ENCODE results near the gene TREM1. TPM values are rescaled to one million over a fixed set of nuclear protein-coding genes. Genes with fewer than 3 reads are reported as not detected.

TREM1 gene
- total RNA-seq, 2 donors from 2014 or later: not detected

DNA sequence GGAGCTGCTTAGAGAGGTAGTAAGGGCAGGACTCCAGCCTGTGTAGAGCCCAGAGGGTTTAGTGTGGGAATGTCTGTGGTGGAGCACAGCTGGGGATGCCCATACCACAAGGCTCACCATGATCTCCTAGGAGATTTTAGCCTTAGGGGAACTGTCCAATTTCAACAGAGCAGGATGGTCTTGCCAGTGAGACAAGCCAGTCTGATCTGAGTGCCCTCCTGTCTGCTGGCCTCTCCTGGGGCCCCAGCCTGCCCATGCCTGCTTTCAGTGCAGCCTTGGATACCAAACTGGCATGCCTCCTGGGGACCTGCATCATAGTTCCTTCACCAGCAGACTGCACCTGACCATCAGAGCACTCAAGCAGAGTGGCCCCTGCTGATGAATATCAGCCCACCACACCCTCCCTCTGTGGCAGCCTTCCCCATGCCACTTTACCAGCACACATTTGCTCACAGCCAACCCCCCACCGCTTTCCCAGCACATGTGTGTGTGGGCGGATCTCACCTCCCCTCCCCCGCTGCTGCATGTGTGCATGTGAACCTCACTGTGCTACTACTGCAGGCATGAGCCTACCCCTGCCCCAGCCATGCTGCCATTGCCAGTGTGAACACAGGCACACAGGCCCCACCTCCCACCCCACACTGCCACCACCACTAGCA lies 7.9 kb upstream of the TREM1 start:
- Histone ChIP-seq H3K4me1 (ENCODE audit: control insufficient read depth, insufficient read depth, low read length) (no peaks in the 10 kb centered on the region), H3K9me3 (ENCODE audit: control insufficient read depth, low read length) (peaks cover 13% of the 10 kb centered on the region), H3K27ac (ENCODE audit: low read depth, low read length) (peak overlapping the region; percentile 77), H3K9ac (ENCODE audit: extremely low read depth, low read length, poor library complexity, severe bottlenecking) (no peak overlapping the region), H3K4me3 (ENCODE audit: low read length) (no peak overlapping the region), H3K27me3 (ENCODE audit: control insufficient read depth, insufficient read depth, low read length, poor library complexity, severe bottlenecking) (no peaks in the 10 kb centered on the region), H3K36me3 (ENCODE audit: control insufficient read depth, insufficient read depth, low read length) (no peaks in the 10 kb centered on the region)
- WGBS, 2 experiments (ENCODE audit: insufficient coverage in 1 of 2, insufficient read length in 1 of 2): 95% methylated on average over 3 of the region's 3 CpGs; no CpG with 5 or more reads in 1 of the 2 experiments
- TF ChIP-seq, protein P1, sequence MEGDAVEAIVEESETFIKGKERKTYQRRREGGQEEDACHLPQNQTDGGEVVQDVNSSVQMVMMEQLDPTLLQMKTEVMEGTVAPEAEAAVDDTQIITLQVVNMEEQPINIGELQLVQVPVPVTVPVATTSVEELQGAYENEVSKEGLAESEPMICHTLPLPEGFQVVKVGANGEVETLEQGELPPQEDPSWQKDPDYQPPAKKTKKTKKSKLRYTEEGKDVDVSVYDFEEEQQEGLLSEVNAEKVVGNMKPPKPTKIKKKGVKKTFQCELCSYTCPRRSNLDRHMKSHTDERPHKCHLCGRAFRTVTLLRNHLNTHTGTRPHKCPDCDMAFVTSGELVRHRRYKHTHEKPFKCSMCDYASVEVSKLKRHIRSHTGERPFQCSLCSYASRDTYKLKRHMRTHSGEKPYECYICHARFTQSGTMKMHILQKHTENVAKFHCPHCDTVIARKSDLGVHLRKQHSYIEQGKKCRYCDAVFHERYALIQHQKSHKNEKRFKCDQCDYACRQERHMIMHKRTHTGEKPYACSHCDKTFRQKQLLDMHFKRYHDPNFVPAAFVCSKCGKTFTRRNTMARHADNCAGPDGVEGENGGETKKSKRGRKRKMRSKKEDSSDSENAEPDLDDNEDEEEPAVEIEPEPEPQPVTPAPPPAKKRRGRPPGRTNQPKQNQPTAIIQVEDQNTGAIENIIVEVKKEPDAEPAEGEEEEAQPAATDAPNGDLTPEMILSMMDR (conservative IDR thresholded peaks at IDR 0.05): no peak
- H3K36me3 Mint-ChIP-seq (ENCODE audit: low read depth): no peaks in the 10 kb centered on the region
- H3K4me1 Mint-ChIP-seq: peaks cover 4% of the 10 kb centered on the region
- no peak overlapping the region for H3K4me3 Mint-ChIP-seq
- no peak overlapping the region for H3K27ac Mint-ChIP-seq
- H3K27me3 Mint-ChIP-seq (ENCODE audit: insufficient read depth): peaks cover 2% of the 10 kb centered on the region
- peaks cover 30% of the 10 kb centered on the region for H3K9me3 Mint-ChIP-seq
- no peak for DNase-seq

DNA sequence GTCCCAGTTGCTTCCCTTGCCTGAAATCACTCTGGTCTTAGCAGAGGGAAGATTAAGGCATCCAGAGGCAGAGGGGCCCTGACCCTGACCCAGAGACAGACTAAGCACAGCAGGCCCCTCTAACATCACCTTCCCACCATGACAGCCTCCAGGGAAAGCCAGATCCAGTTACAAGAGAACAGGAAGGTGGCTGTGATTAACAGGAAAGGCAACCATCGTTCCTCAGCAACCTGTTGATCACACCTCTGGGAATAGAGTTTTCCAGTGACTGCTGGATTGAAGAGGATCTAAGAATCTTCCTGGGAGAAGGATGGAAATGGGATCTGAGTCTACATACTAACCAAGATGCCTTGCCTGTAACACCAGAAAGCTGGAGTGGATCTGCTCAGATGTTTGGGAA lies 5.2 kb upstream of the TREM1 start:
- Histone ChIP-seq H3K4me1 (ENCODE audit: control insufficient read depth, insufficient read depth, low read length) (no peaks in the 10 kb centered on the region), H3K27me3 (ENCODE audit: control insufficient read depth, insufficient read depth, low read length, poor library complexity, severe bottlenecking) (no peaks in the 10 kb centered on the region), H3K9me3 (ENCODE audit: control insufficient read depth, low read length) (peaks cover 8% of the 10 kb centered on the region), H3K9ac (ENCODE audit: extremely low read depth, low read length, poor library complexity, severe bottlenecking) (no peak overlapping the region), H3K36me3 (ENCODE audit: control insufficient read depth, insufficient read depth, low read length) (no peaks in the 10 kb centered on the region), H3K27ac (ENCODE audit: low read depth, low read length) (no peak overlapping the region), H3K4me3 (ENCODE audit: low read length) (no peak overlapping the region)
- Mint-ChIP-seq H3K4me3 (no peak overlapping the region), H3K4me1 (peaks cover 4% of the 10 kb centered on the region), H3K27me3 (ENCODE audit: insufficient read depth) (peaks cover 3% of the 10 kb centered on the region), H3K9me3 (peaks cover 11% of the 10 kb centered on the region), H3K27ac (no peak overlapping the region), H3K36me3 (ENCODE audit: low read depth) (no peaks in the 10 kb centered on the region)
- TF ChIP-seq, protein P1 (conservative IDR thresholded peaks at IDR 0.05): no peak
- DNase-seq: no peak
- WGBS, 2 experiments (ENCODE audit: insufficient coverage in 1 of 2, insufficient read length in 1 of 2): 88 to 91% methylated on average over 1 of the region's 1 CpG

DNA sequence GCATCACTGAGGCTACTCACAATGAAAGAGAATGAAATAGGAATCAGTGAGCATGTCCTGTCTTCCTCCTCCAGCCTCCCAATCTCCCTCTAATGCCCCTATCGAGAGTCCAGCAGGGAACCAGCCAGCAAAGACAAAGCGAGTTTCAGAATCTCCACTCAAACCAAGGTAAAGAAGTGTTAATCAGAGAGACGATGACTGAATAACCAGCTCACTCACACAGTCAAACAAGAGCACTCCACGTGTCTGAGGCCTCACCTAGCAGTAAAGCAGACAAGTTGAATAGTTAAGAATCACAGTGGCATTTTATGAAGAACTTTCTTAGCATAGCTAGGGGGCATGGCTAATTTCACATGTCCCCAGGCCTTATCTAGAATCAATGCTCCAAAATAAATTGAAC lies 3.3 kb upstream of the TREM1 start:
- Histone ChIP-seq H3K4me3 (ENCODE audit: low read length) (no peak overlapping the region), H3K27ac (ENCODE audit: low read depth, low read length) (no peak overlapping the region), H3K9ac (ENCODE audit: extremely low read depth, low read length, poor library complexity, severe bottlenecking) (no peak overlapping the region), H3K27me3 (ENCODE audit: control insufficient read depth, insufficient read depth, low read length, poor library complexity, severe bottlenecking) (no peaks in the 10 kb centered on the region), H3K4me1 (ENCODE audit: control insufficient read depth, insufficient read depth, low read length) (no peaks in the 10 kb centered on the region), H3K9me3 (ENCODE audit: control insufficient read depth, low read length) (no peaks in the 10 kb centered on the region), H3K36me3 (ENCODE audit: control insufficient read depth, insufficient read depth, low read length) (no peaks in the 10 kb centered on the region)
- TF ChIP-seq, protein P1 (conservative IDR thresholded peaks at IDR 0.05): no peak
- 44 to 51% methylated on average over 2 to 4 of the region's 4 CpGs for WGBS, 2 experiments (ENCODE audit: insufficient coverage in 1 of 2, insufficient read length in 1 of 2)
- Mint-ChIP-seq H3K4me1 (peaks cover 4% of the 10 kb centered on the region), H3K27me3 (ENCODE audit: insufficient read depth) (peaks cover 9% of the 10 kb centered on the region), H3K4me3 (no peak overlapping the region), H3K36me3 (ENCODE audit: low read depth) (no peaks in the 10 kb centered on the region), H3K27ac (no peak overlapping the region), H3K9me3 (no peaks in the 10 kb centered on the region)
- DNase-seq: no peak

Measured in endodermal cell (in vitro differentiated cells).